Trophoblast cell (in vitro differentiated cells and primary cell): ENCODE results near the gene FAM114A1.
"Not testable (repeated sequence)": the region's sequence is repeated elsewhere in the genome, so short reads cannot be mapped to it uniquely, and the experiment has no call there.

ENCODE experiments used
- DNase-seq, 2 donors: peaks; one replicate each; pipeline ENCODE4 v3.0.0-alpha.2; 2016
- H2AFZ ChIP-seq: 2 replicates; pipeline ENCODE4 v1.6.1; 2013; ENCODE audit warnings: low read length, moderate library complexity, mild to moderate bottlenecking; ENCODE audit not compliant: insufficient read depth, poor library complexity
- H2AK5ac ChIP-seq: 2 replicates; pipeline ENCODE4 v1.6.1; 2013; ENCODE audit warnings: mild to moderate bottlenecking, low read length
- H2BK120ac ChIP-seq: 2 replicates; pipeline ENCODE4 v1.6.1; 2013; ENCODE audit warnings: low read length, mild to moderate bottlenecking, moderate library complexity; ENCODE audit not compliant: insufficient read depth, poor library complexity
- H2BK12ac ChIP-seq: 2 replicates; pipeline ENCODE4 v1.6.1; 2013; ENCODE audit warnings: mild to moderate bottlenecking, low read length, moderate library complexity
- H2BK5ac ChIP-seq: 2 replicates; pipeline ENCODE4 v1.6.1; 2013; ENCODE audit warnings: low read length, low read depth, moderate library complexity, mild to moderate bottlenecking; ENCODE audit not compliant: poor library complexity
- H3K14ac ChIP-seq: 2 replicates; pipeline ENCODE4 v1.6.1; 2013; ENCODE audit warnings: mild to moderate bottlenecking, low read length
- H3K18ac ChIP-seq: 2 replicates; pipeline ENCODE4 v1.6.1; 2013; ENCODE audit warnings: mild to moderate bottlenecking, low read length
- H3K23ac ChIP-seq: 2 replicates; pipeline ENCODE4 v1.6.1; 2013; ENCODE audit warnings: low read length
- H3K27ac ChIP-seq: 2 replicates; pipeline ENCODE4 v1.5.1; 2013; ENCODE audit warnings: low read depth, mild to moderate bottlenecking, inconsistent platforms, low read length, moderate library complexity
- H3K27me3 ChIP-seq: 2 replicates; pipeline ENCODE4 v1.6.1; 2013; ENCODE audit warnings: inconsistent platforms, mild to moderate bottlenecking, low read length, moderate library complexity; ENCODE audit not compliant: insufficient read depth
- H3K36me3 ChIP-seq, 2 experiments: 1 replicate in 1 of 2; 2 replicates in 1 of 2; pipeline ENCODE4 v1.6.1; 2013; ENCODE audit warnings: low read length in 2 of 2, mild to moderate bottlenecking in 2 of 2, moderate library complexity in 1 of 2; ENCODE audit not compliant: insufficient read depth in 2 of 2, control insufficient read depth in 1 of 2
- H3K4ac ChIP-seq: 2 replicates; pipeline ENCODE4 v1.6.1; 2013; ENCODE audit warnings: low read depth, mild to moderate bottlenecking, low read length, moderate library complexity
- H3K4me1 ChIP-seq, 2 experiments: 1 replicate in 1 of 2; 2 replicates in 1 of 2; pipeline ENCODE4 v1.6.1; 2013; ENCODE audit warnings: low read length in 2 of 2, mild to moderate bottlenecking in 2 of 2, moderate library complexity in 1 of 2; ENCODE audit not compliant: insufficient read depth in 2 of 2, control insufficient read depth in 1 of 2
- H3K4me2 ChIP-seq: 2 replicates; pipeline ENCODE4 v1.6.1; 2013; ENCODE audit warnings: inconsistent platforms, mild to moderate bottlenecking, low read length, moderate library complexity
- H3K4me3 ChIP-seq: 2 replicates; pipeline ENCODE4 v1.5.1; 2013; ENCODE audit warnings: mild to moderate bottlenecking, low read depth, low read length, inconsistent platforms
- H3K79me1 ChIP-seq: one replicate; pipeline ENCODE4 v1.6.1; 2013; ENCODE audit warnings: low read length
- H3K79me2 ChIP-seq: 2 replicates; pipeline ENCODE4 v1.6.1; 2013; ENCODE audit warnings: low read length, mild to moderate bottlenecking; ENCODE audit not compliant: control insufficient read depth, insufficient read depth, poor library complexity
- H3K9ac ChIP-seq: 2 replicates; pipeline ENCODE4 v1.6.1; 2013; ENCODE audit warnings: mild to moderate bottlenecking, low read length
- H3K9me3 ChIP-seq: 2 replicates; pipeline ENCODE4 v1.6.1; 2013; ENCODE audit warnings: low read depth, mild to moderate bottlenecking, control low read depth, inconsistent platforms, low read length; ENCODE audit not compliant: insufficient read depth
- H4K12ac ChIP-seq: 2 replicates; pipeline ENCODE4 v1.6.1; 2013; ENCODE audit warnings: low read depth, mild to moderate bottlenecking, low read length, moderate library complexity
- H4K8ac ChIP-seq: 2 replicates; pipeline ENCODE4 v1.6.1; 2013; ENCODE audit warnings: low read depth, mild to moderate bottlenecking, low read length, moderate library complexity
- H4K91ac ChIP-seq: one replicate; pipeline ENCODE4 v1.6.1; 2013; ENCODE audit warnings: low read depth, mild to moderate bottlenecking, low read length, moderate library complexity
- WGBS: extraction: QIAGEN DNeasy Blood & Tissue Kit; methylation state at CpG from one replicate; pipeline ENCODE4 v1.1.7; 2013; ENCODE audit warnings: missing lambda C conversion rate; ENCODE audit not compliant: insufficient read length, insufficient coverage; ENCODE audit errors: extremely low coverage; 5-methylcytosine and 5-hydroxymethylcytosine counted together

The FAM114A1 gene

GRCh38 chr4:38939165-38939564 is 71.6 kb downstream of the FAM114A1 start:
- Histone ChIP-seq H2BK5ac (no peak overlapping the region), H3K79me1 (no peaks in the 10 kb centered on the region), H3K27me3 (no peaks in the 10 kb centered on the region), H3K36me3 (peaks cover 26 to 48% of the 10 kb centered on the region in 2 experiments), H2BK12ac (no peak overlapping the region), H3K23ac (no peak overlapping the region), H4K12ac (no peak overlapping the region), H3K4me2 (no peak overlapping the region), H3K4ac (no peak overlapping the region), H3K18ac (no peak overlapping the region), H3K9me3 (no peaks in the 10 kb centered on the region), H2AFZ (no peak overlapping the region), H4K8ac (no peak overlapping the region), H4K91ac (no peak overlapping the region), H3K79me2 (no peaks in the 10 kb centered on the region), H3K9ac (no peak overlapping the region), H3K4me3 (no peak overlapping the region), H2AK5ac (no peak overlapping the region), H2BK120ac (no peak overlapping the region), H3K4me1 (no peaks in the 10 kb centered on the region), H3K14ac (no peak overlapping the region), H3K27ac (no peak overlapping the region)
- no CpG with 5 or more reads among the region's 1 CpG for WGBS
- DNase-seq: no peak

GRCh38 chr4:38940476-38940875 is 72.9 kb downstream of the FAM114A1 start:
- Histone ChIP-seq H3K23ac (no peak overlapping the region), H2BK5ac (no peak overlapping the region), H3K27ac (no peak overlapping the region), H3K9ac (no peak overlapping the region), H3K27me3 (no peaks in the 10 kb centered on the region), H3K4me3 (no peak overlapping the region), H3K18ac (no peak overlapping the region), H4K91ac (no peak overlapping the region), H3K4ac (no peak overlapping the region), H3K9me3 (peaks cover 2% of the 10 kb centered on the region), H3K4me1 (no peaks in the 10 kb centered on the region), H2AK5ac (no peak overlapping the region), H3K36me3 (peaks cover 29 to 53% of the 10 kb centered on the region in 2 experiments), H2BK12ac (no peak overlapping the region), H4K12ac (no peak overlapping the region), H2AFZ (no peak overlapping the region), H3K79me1 (no peaks in the 10 kb centered on the region), H3K79me2 (no peaks in the 10 kb centered on the region), H3K14ac (no peak overlapping the region), H3K4me2 (no peak overlapping the region), H2BK120ac (no peak overlapping the region), H4K8ac (no peak overlapping the region)
- DNase-seq: no peak
- WGBS: no CpG with 5 or more reads among the region's 3 CpGs

GRCh38 chr4:38941906-38942305 is 74.3 kb downstream of the FAM114A1 start:
- H3K4ac ChIP-seq, H3K4me1 ChIP-seq, H4K8ac ChIP-seq, H3K4me3 ChIP-seq, H3K9me3 ChIP-seq, H2AFZ ChIP-seq, H4K91ac ChIP-seq, H3K27me3 ChIP-seq, H3K18ac ChIP-seq, H2BK5ac ChIP-seq, H3K23ac ChIP-seq, DNase-seq, H4K12ac ChIP-seq, H3K4me2 ChIP-seq, H3K79me1 ChIP-seq, H3K79me2 ChIP-seq, H3K27ac ChIP-seq, H3K14ac ChIP-seq, H3K9ac ChIP-seq, H2BK120ac ChIP-seq, H2AK5ac ChIP-seq, H2BK12ac ChIP-seq: not testable (repeated sequence)
- peaks cover 26 to 45% of the 10 kb centered on the region in 2 experiments for H3K36me3 ChIP-seq
- no CpG with 5 or more reads among the region's 3 CpGs for WGBS

GRCh38 chr4:38943343-38943742 is 75.7 kb downstream of the FAM114A1 start:
- H4K91ac ChIP-seq: no peak overlapping the region
- H3K36me3 ChIP-seq: peaks cover 19 to 33% of the 10 kb centered on the region in 2 experiments
- H3K4me2 ChIP-seq: no peak overlapping the region
- no peaks in the 10 kb centered on the region for H3K79me2 ChIP-seq
- H2AFZ ChIP-seq: no peak overlapping the region
- no peak for DNase-seq
- peaks cover 2% of the 10 kb centered on the region for H3K9me3 ChIP-seq
- WGBS: no CpG with 5 or more reads among the region's 4 CpGs
- H3K79me1 ChIP-seq: no peaks in the 10 kb centered on the region
- H4K8ac ChIP-seq: no peak overlapping the region
- H4K12ac ChIP-seq: no peak overlapping the region
- H3K4me3 ChIP-seq: no peak overlapping the region
- no peaks in the 10 kb centered on the region for H3K27me3 ChIP-seq
- H2BK12ac ChIP-seq: no peak overlapping the region
- no peak overlapping the region for H2BK120ac ChIP-seq
- H3K18ac ChIP-seq: no peak overlapping the region
- no peak overlapping the region for H3K14ac ChIP-seq
- no peak overlapping the region for H3K4ac ChIP-seq
- H3K23ac ChIP-seq: no peak overlapping the region
- no peak overlapping the region for H3K9ac ChIP-seq
- no peak overlapping the region for H2BK5ac ChIP-seq
- no peak overlapping the region for H3K27ac ChIP-seq
- no peak overlapping the region for H2AK5ac ChIP-seq
- no peaks in the 10 kb centered on the region for H3K4me1 ChIP-seq
